ENCODE measurements around the gene NTM.

- TF ChIP-seq CBX3 (IDR thresholded peaks at IDR 0.05; ENCODE audit: low read depth) (no peak), CTCF (IDR thresholded peaks at IDR 0.05 in 2 of 3, conservative IDR thresholded peaks at IDR 0.05 in 1 of 3; ENCODE audit: borderline replicate concordance in 1 of 3, insufficient read depth in 1 of 3, low read depth in 2 of 3, low read length in 2 of 3) (no peak), POLR2A (IDR thresholded peaks at IDR 0.05; ENCODE audit: borderline replicate concordance, extremely low read depth, insufficient read depth, insufficient read length) (no peak), SP1 (IDR thresholded peaks at IDR 0.05; ENCODE audit: low read depth) (no peak), MAX (IDR thresholded peaks at IDR 0.05) (no peak), ZNF274 (IDR thresholded peaks at IDR 0.05; ENCODE audit: low read depth, low read length) (no peak), YY1 (IDR thresholded peaks at IDR 0.05; ENCODE audit: extremely low read depth, insufficient replicate concordance, low read depth, low read length) (no peak)
Observed at GRCh38 chr11:131422496-131422895, 52.1 kb downstream of the NTM start.

All from HCT116 (cell line).